OCI-LY7 (cell line): ENCODE measurements around the gene DCP2.

Experiments
- CTCF ChIP-seq: fragments of 200-600 bp; sonication (generic); conservative IDR thresholded peaks from 2 replicates; pipeline ENCODE4 v1.5.1; 2014; ENCODE audit warnings: mild to moderate bottlenecking, antibody characterized with exemption, low read length, moderate library complexity, mixed read lengths
- EZH2phosphoT487 ChIP-seq: fragments of 200-600 bp; sonication (generic); IDR thresholded peaks from 2 replicates; pipeline ENCODE4 v1.6.1; 2018; ENCODE audit warnings: low read depth, borderline replicate concordance, mild to moderate bottlenecking, mixed run types, antibody characterized with exemption, low read length, moderate library complexity, mixed read lengths

- TF ChIP-seq CTCF (no peak), EZH2phosphoT487 (no peak)
These were observed 78.3 kb downstream of the DCP2 start for GRCh38 chr5:113054899-113055298.
